Hepatocyte (in vitro differentiated cells): ENCODE data around the gene DUS2.

ENCODE experiments used
- EZH2 ChIP-seq: fragments of 200-600 bp; sonication (generic); IDR thresholded peaks from 2 replicates; pipeline ENCODE4 v1.6.1; 2016; ENCODE audit warnings: antibody characterized with exemption, mild to moderate bottlenecking, borderline replicate concordance
- TF ChIP-seq, protein P1 (sequence below): fragments of 200-600 bp; sonication (generic); IDR thresholded peaks from 2 replicates; pipeline ENCODE4 v1.5.1; 2016; ENCODE audit warnings: antibody characterized with exemption, mild to moderate bottlenecking; ENCODE audit not compliant: poor library complexity

DNA sequence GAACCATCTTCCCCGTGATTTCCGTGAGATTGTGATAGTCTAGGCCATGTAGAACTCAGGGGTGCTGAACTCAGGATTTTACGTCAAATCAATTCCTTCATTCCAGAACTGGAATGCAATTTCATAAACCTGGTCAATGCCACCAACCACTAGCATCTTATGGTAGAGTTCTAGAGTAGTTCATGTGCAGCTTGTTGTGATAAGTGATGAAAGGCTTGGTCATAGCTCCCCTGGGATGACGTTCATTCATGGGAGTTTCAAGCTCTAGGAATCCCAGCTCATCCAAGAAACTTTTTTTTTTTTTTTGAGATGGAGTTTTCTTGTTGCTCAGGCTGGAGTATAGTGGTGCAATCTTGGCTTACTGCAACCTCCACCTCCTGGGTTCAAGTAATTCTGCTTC is 20.1 kb upstream of the DUS2 start:
- TF ChIP-seq, protein P1, sequence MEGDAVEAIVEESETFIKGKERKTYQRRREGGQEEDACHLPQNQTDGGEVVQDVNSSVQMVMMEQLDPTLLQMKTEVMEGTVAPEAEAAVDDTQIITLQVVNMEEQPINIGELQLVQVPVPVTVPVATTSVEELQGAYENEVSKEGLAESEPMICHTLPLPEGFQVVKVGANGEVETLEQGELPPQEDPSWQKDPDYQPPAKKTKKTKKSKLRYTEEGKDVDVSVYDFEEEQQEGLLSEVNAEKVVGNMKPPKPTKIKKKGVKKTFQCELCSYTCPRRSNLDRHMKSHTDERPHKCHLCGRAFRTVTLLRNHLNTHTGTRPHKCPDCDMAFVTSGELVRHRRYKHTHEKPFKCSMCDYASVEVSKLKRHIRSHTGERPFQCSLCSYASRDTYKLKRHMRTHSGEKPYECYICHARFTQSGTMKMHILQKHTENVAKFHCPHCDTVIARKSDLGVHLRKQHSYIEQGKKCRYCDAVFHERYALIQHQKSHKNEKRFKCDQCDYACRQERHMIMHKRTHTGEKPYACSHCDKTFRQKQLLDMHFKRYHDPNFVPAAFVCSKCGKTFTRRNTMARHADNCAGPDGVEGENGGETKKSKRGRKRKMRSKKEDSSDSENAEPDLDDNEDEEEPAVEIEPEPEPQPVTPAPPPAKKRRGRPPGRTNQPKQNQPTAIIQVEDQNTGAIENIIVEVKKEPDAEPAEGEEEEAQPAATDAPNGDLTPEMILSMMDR = no peak
- TF ChIP-seq EZH2 = no peak
